H1 (cell line): ENCODE results near the gene OPALIN. TPM values are rescaled to one million over a fixed set of nuclear protein-coding genes. Genes with fewer than 3 reads are reported as not detected.

ENCODE experiments used
- CTCF ChIA-PET: fragments of 300-600 bp; sonication (Branson Sonifier 250); formaldehyde crosslinking; loops from one replicate; lab custom pipeline; 2021; ENCODE audit not compliant: partially characterized antibody; lab: Charles Lee
- POLR2A ChIA-PET: fragments of 300-600 bp; sonication (Branson Sonifier 250); formaldehyde crosslinking; loops from one replicate; lab custom pipeline; 2021; ENCODE audit warnings: inconsistent platforms; ENCODE audit not compliant: partially characterized antibody; lab: Charles Lee
- DNase-seq, 2 experiments: peaks; one replicate each; pipeline versions ENCODE4 v3.0.0 to v3.0.0-alpha.2; 2010 to 2022; ENCODE audit warnings: low spot score in 2 of 2, low read depth in 1 of 2, mixed read lengths in 1 of 2
- FAIRE-seq: peaks from 2 replicates; lab custom pipeline; 2011; peaks lifted over from hg19 to GRCh38; lab: Jason Lieb, UNC
- H2AFZ ChIP-seq: 2 replicates; pipeline ENCODE4 v1.8.1; 2012; ENCODE audit warnings: low read length, inconsistent platforms
- H2AK5ac ChIP-seq: 2 replicates; pipeline ENCODE4 v1.6.1; 2013; ENCODE audit warnings: low read depth, low read length
- H2BK120ac ChIP-seq: replicated peaks from 2 replicates; pipeline ENCODE3; 2013; ENCODE audit warnings: low read depth, low read length, inconsistent platforms
- H2BK12ac ChIP-seq: 2 replicates; pipeline ENCODE4 v1.6.1; 2013; ENCODE audit warnings: low read depth, low read length
- H2BK15ac ChIP-seq: 2 replicates; pipeline ENCODE4 v1.6.1; 2013; ENCODE audit warnings: low read length
- H2BK20ac ChIP-seq: 2 replicates; pipeline ENCODE4 v1.6.1; 2013; ENCODE audit warnings: low read length
- H2BK5ac ChIP-seq: 2 replicates; pipeline ENCODE4 v1.6.1; 2013; ENCODE audit warnings: low read depth, low read length
- H3K14ac ChIP-seq: 2 replicates; pipeline ENCODE4 v1.6.1; 2013; ENCODE audit warnings: inconsistent platforms; ENCODE audit not compliant: insufficient read length
- H3K18ac ChIP-seq: 2 replicates; pipeline ENCODE4 v1.6.1; 2013; ENCODE audit warnings: low read length; ENCODE audit errors: extremely low read depth
- H3K23ac ChIP-seq: 2 replicates; pipeline ENCODE4 v1.6.1; 2013; ENCODE audit warnings: inconsistent platforms; ENCODE audit not compliant: insufficient read length
- H3K23me2 ChIP-seq: 2 replicates; pipeline ENCODE4 v1.6.1; 2013; ENCODE audit warnings: low read depth, low read length
- H3K27ac ChIP-seq: 2 replicates; pipeline ENCODE4 v1.6.1; 2011; ENCODE audit warnings: low read depth, low read length, inconsistent platforms
- H3K27me3 ChIP-seq, 4 experiments: replicated peaks in 1 of 4; 1 replicate in 1 of 4; 2 replicates in 3 of 4; pipeline versions ENCODE4 v1.6.1 to v1.8.1; 2011 to 2013; ENCODE audit warnings: low read length in 3 of 4, mild to moderate bottlenecking in 3 of 4, inconsistent platforms in 2 of 4, mixed read lengths in 2 of 4, moderate library complexity in 1 of 4; ENCODE audit not compliant: control insufficient read depth in 3 of 4, insufficient read depth in 3 of 4; ENCODE audit errors: extremely low read depth in 1 of 4
- H3K36me3 ChIP-seq, 4 experiments: 2 replicates each; pipeline versions ENCODE4 v1.6.1 to v1.8.1; 2011 to 2013; ENCODE audit warnings: mild to moderate bottlenecking in 4 of 4, low read length in 3 of 4, moderate library complexity in 2 of 4, control low read depth in 1 of 4, inconsistent platforms in 1 of 4; ENCODE audit not compliant: insufficient read depth in 4 of 4, control insufficient read depth in 2 of 4
- H3K4ac ChIP-seq: replicated peaks from 2 replicates; pipeline ENCODE3; 2013; ENCODE audit warnings: low read length, low read depth, mixed read lengths, inconsistent platforms; ENCODE audit not compliant: insufficient read length
- H3K4me1 ChIP-seq, 4 experiments: replicated peaks in 1 of 4; 1 replicate in 1 of 4; 2 replicates in 3 of 4; pipeline versions ENCODE4 v1.6.1 to v1.8.1; 2011 to 2013; ENCODE audit warnings: low read length in 3 of 4, inconsistent platforms in 2 of 4, mixed read lengths in 1 of 4; ENCODE audit not compliant: insufficient read depth in 4 of 4, control insufficient read depth in 3 of 4
- H3K4me2 ChIP-seq, 2 experiments: 2 replicates each; pipeline versions ENCODE4 v1.6.1 to v1.8.1; 2011 to 2013; ENCODE audit warnings: low read depth in 2 of 2, low read length in 2 of 2, control low read depth in 1 of 2, inconsistent platforms in 1 of 2, mild to moderate bottlenecking in 1 of 2; ENCODE audit not compliant: insufficient read depth in 1 of 2
- H3K4me3 ChIP-seq, 4 experiments: fragments of 200-600, 300-600 bp in 1 of 4; sonication (generic), shearing (Covaris generic), sonication (Bioruptor Twin) in 1 of 4; 2 replicates each; pipeline versions ENCODE4 v1.5.1 to v1.8.1; 2011 to 2016; ENCODE audit warnings: low read length in 4 of 4, low read depth in 3 of 4, control low read depth in 2 of 4, inconsistent platforms in 2 of 4, mild to moderate bottlenecking in 2 of 4, mixed read lengths in 1 of 4, moderate library complexity in 1 of 4; ENCODE audit not compliant: insufficient read depth in 2 of 4; ENCODE audit errors: extremely low read depth in 1 of 4
- H3K56ac ChIP-seq: replicated peaks from 2 replicates; pipeline ENCODE3; 2013; ENCODE audit warnings: low read depth, mild to moderate bottlenecking, mixed read lengths, low read length, inconsistent platforms; ENCODE audit not compliant: insufficient read length
- H3K79me1 ChIP-seq: 2 replicates; pipeline ENCODE4 v1.6.1; 2013; ENCODE audit warnings: low read depth, low read length, control low read depth
- H3K79me2 ChIP-seq, 2 experiments: 2 replicates each; pipeline versions ENCODE4 v1.6.1 to v1.8.1; 2012 to 2013; ENCODE audit warnings: low read length in 2 of 2, mild to moderate bottlenecking in 2 of 2, inconsistent platforms in 1 of 2; ENCODE audit not compliant: insufficient read depth in 2 of 2, control insufficient read depth in 1 of 2
- H3K9ac ChIP-seq, 4 experiments: replicated peaks in 1 of 4; 1 replicate in 1 of 4; 2 replicates in 3 of 4; pipeline versions ENCODE4 v1.6.1 to v1.8.1; 2011 to 2013; ENCODE audit warnings: low read depth in 3 of 4, low read length in 3 of 4, control low read depth in 2 of 4, mild to moderate bottlenecking in 2 of 4, moderate library complexity in 2 of 4, inconsistent platforms in 1 of 4; ENCODE audit errors: extremely low read depth in 1 of 4
- H3K9me3 ChIP-seq, 2 experiments: 2 replicates each; pipeline versions ENCODE4 v1.6.1 to v1.8.1; 2012 to 2013; ENCODE audit warnings: mild to moderate bottlenecking in 2 of 2, moderate library complexity in 2 of 2, control low read depth in 1 of 2, inconsistent platforms in 1 of 2, low read depth in 1 of 2, low read length in 1 of 2, mixed read lengths in 1 of 2; ENCODE audit not compliant: insufficient read depth in 2 of 2
- H4K20me1 ChIP-seq, 2 experiments: replicated peaks in 1 of 2; 2 replicates each; pipeline versions ENCODE3 to v1.8.1; 2011 to 2013; ENCODE audit warnings: inconsistent platforms in 2 of 2, low read length in 2 of 2, mild to moderate bottlenecking in 1 of 2; ENCODE audit not compliant: insufficient read depth in 2 of 2, control insufficient read depth in 1 of 2
- H4K5ac ChIP-seq: 2 replicates; pipeline ENCODE4 v1.6.1; 2013; ENCODE audit warnings: low read length, low read depth, mixed read lengths, inconsistent platforms; ENCODE audit not compliant: insufficient read length
- H4K8ac ChIP-seq: 2 replicates; pipeline ENCODE4 v1.8.0; 2013; ENCODE audit warnings: mild to moderate bottlenecking, moderate library complexity, low read length, inconsistent platforms; ENCODE audit not compliant: insufficient read depth; ENCODE audit errors: extremely low read depth
- H4K91ac ChIP-seq: replicated peaks from 2 replicates; pipeline ENCODE3; 2013; ENCODE audit warnings: low read length, mixed read lengths, inconsistent platforms; ENCODE audit not compliant: insufficient read length
- BCL11A ChIP-seq, 2 experiments: IDR thresholded peaks; one replicate each; pipeline ENCODE4 v1.6.1; 2011; ENCODE audit warnings: low read depth in 2 of 2, low read length in 2 of 2, mild to moderate bottlenecking in 2 of 2
- CBX5 ChIP-seq: fragments of 300-800, 300-1000 bp; sonication (generic); IDR thresholded peaks from 2 replicates; pipeline ENCODE4 v1.7.1; 2016; ENCODE audit warnings: antibody characterized with exemption, low read length, low read depth
- GTF2F1 ChIP-seq: IDR thresholded peaks from 2 replicates; pipeline ENCODE4 v1.6.1; 2012; ENCODE audit warnings: low read depth, low read length, improper control_type of control experiment, borderline replicate concordance
- HDAC6 ChIP-seq: IDR thresholded peaks from one replicate; pipeline ENCODE4 v1.7.1; 2012; ENCODE audit warnings: low read depth, mild to moderate bottlenecking, inconsistent platforms, low read length, moderate library complexity
- RFX5 ChIP-seq: IDR thresholded peaks from 2 replicates; pipeline ENCODE4 v1.6.1; 2011; ENCODE audit warnings: low read depth, low read length, improper control_type of control experiment, borderline replicate concordance
- SP1 ChIP-seq: IDR thresholded peaks from 2 replicates; pipeline ENCODE4 v1.6.1; 2011; ENCODE audit warnings: low read depth, low read length
- SP2 ChIP-seq: IDR thresholded peaks from 2 replicates; pipeline ENCODE4 v1.6.1; 2012; ENCODE audit warnings: mild to moderate bottlenecking, low read length, inconsistent platforms
- TAF7 ChIP-seq: optimal IDR thresholded peaks from 2 replicates; pipeline ENCODE3; 2011; ENCODE audit warnings: low read depth, mild to moderate bottlenecking, inconsistent platforms, low read length, moderate library complexity, borderline replicate concordance
- WGBS, 2 experiments: shearing (Covaris generic) in 1 of 2; methylation state at CpG; one replicate each; pipeline versions ENCODE4 v1.1.6 to v1.1.7; 2013 to 2015; ENCODE audit warnings: low lambda C conversion rate in 2 of 2, mixed read lengths in 2 of 2, inconsistent platforms in 1 of 2, low coverage in 1 of 2, missing lambda C conversion rate in 1 of 2; ENCODE audit not compliant: insufficient replicate concordance in 2 of 2, insufficient coverage in 1 of 2, insufficient read length in 1 of 2; ENCODE audit errors: extremely low coverage in 1 of 2, missing lambda C conversion rate in 1 of 2; 5-methylcytosine and 5-hydroxymethylcytosine counted together
- polyA plus RNA-seq, 7 experiments: library from polyadenylated mRNA; depleted of rRNA in 3 of 7; stranded (reverse) in 5 of 7; unstranded in 2 of 7; fragments of >200 nt in 5 of 7; fragments of 200-250 nt in 2 of 7; gene quantifications; 1 replicate in 5 of 7; 2 replicates in 1 of 7; 4 replicates in 1 of 7; pipeline versions ENCODE4 v1.2.1 to v1.2.3, GENCODE V29; 2011 to 2013; ENCODE audit warnings: missing spikeins in 2 of 7, mixed read lengths in 2 of 7
- total RNA-seq: library from RNA; stranded (reverse); fragmentation: NEBNext Ultra II Directional; extraction: Animal tissue kit (Norgen Biotek cat#: 25700); gene quantifications from 2 replicates; pipeline ENCODE4 v1.2.1, GENCODE V29; 2021

The OPALIN gene
- total and polyA plus RNA-seq, 2 of the 8 experiments (the other 6 are each of a cell fraction or from before 2014, with no cell fraction given) = 0.03 TPM; not detected in 1

DNA sequence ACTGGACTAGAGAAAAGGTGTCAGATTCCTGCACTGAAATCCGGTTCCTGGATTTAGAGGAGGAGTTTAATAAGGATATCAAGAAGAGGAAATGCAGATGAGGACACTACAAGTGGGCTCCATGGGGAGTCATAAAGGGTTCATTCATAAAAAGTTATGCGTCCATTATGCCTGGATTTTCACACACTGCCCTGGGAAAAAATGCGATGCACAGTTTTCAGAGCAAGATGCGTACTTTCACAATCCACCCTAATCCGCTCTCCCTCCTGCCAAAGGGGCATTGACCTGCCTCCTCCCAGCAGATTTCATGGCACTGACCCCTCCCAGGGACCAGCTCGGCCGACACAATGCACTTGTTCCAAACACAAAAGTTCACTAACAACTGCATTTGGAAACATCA is 42.2 kb upstream of the OPALIN start:
- no peak for TF ChIP-seq BCL11A (IDR thresholded peaks at IDR 0.05; ENCODE audit: low read depth in 2 of 2, low read length in 2 of 2)
- TF ChIP-seq CBX5 = no peak
- TF ChIP-seq SP2 = no peak
- TF ChIP-seq GTF2F1 = no peak
- no peak for TF ChIP-seq HDAC6
- no peak for TF ChIP-seq SP1
- TF ChIP-seq TAF7 = peak; percentile 45
- no peak for TF ChIP-seq RFX5
- TF ChIP-seq, all 59 proteins: peak for 1
- no peak for FAIRE-seq

More for the DNA sequence above, 42.2 kb upstream of the OPALIN start:
- Histone ChIP-seq H3K79me2 (no peaks in the 10 kb centered on the region), H3K27me3 (no peaks in the 10 kb centered on the region; a peak in 1 of 7 replicates), H2BK120ac (no peak overlapping the region), H3K4me1 (peaks cover 0 to 7% (median 2%) of the 10 kb centered on the region in 4 experiments; a peak in 6 of 7 replicates), H3K9ac (no peak overlapping the region), H2BK12ac (no peak overlapping the region), H3K23me2 (no peaks in the 10 kb centered on the region), H2AK5ac (no peak overlapping the region), H3K14ac (no peak overlapping the region), H3K27ac (no peak overlapping the region), H3K4me2 (no peak overlapping the region), H3K36me3 (no peaks in the 10 kb centered on the region), H2BK20ac (no peak overlapping the region), H4K91ac (no peak overlapping the region), H3K79me1 (no peaks in the 10 kb centered on the region), H3K18ac (no peak overlapping the region), H2AFZ (no peak overlapping the region), H2BK15ac (no peak overlapping the region), H3K4ac (no peak overlapping the region), H3K9me3 (no peaks in the 10 kb centered on the region), H2BK5ac (no peak overlapping the region), H3K23ac (no peak overlapping the region), H3K56ac (no peak overlapping the region), H4K20me1 (no peaks in the 10 kb centered on the region), H3K4me3 (no peak overlapping the region), H4K8ac (no peak overlapping the region; the same call in 1 of the 2 replicates), H4K5ac (no peak overlapping the region)
- CTCF ChIA-PET = interaction anchor here (0.9 to 9.6 kb wide), 6 partner anchors 12 to 110 kb away, joined by 3 to 152 read pairs (median 4); partner anchors contain the start of gene TLL2
- WGBS, 2 experiments = 89% methylated on average over 7 of the region's 7 CpGs; no CpG with 5 or more reads in 1 of the 2 experiments
- DNase-seq = no peak
- POLR2A ChIA-PET = no interaction called here
